Adipose tissue (tissue), 3 donors: ENCODE results near the gene PTK7. TPM values are rescaled to one million over a fixed set of nuclear protein-coding genes. Genes with fewer than 3 reads are reported as not detected.

Source experiments
- H3K27ac ChIP-seq: one replicate; pipeline ENCODE4 v1.5.1; 2013; ENCODE audit warnings: low read depth, low read length
- WGBS, 3 donors: extraction: QIAGEN DNeasy Blood & Tissue Kit; methylation state at CpG; one replicate each; pipeline ENCODE4 v1.1.7; 2013; 5-methylcytosine and 5-hydroxymethylcytosine counted together
- polyA plus RNA-seq, 3 donors: library from polyadenylated mRNA; stranded (reverse); fragments of 200-250 nt; gene quantifications; one replicate each; pipeline ENCODE4 v1.2.3, GENCODE V29; 2013
- donor health status: healthy with polysubstance abuse.
- donor health status: Bipolar disorder and iron deficiency.
- donor health status: healthy.

PTK7 gene
- polyA plus RNA-seq, 3 donors: 6.6 to 15.7 (median 11.2) TPM

DNA sequence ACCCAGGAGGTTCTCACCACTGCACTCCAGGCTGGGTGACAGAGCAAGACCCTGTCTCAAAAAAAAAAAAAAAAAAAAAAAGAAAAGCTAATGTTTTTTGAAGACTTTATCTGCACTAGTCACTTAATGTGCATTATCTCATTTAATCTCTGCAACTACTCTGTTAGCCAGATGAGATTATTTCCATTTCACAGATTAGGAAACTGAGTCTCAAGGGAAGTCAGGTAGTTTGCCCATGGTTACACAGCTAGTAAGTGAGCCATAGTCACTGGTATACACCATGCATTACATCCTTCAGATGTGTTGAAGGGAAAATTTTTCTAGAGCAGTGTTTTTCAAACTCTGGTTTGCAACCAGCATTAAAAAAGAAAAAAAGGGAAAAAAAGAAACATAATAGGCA lies 87.8 kb downstream of the PTK7 start:
- no peak overlapping the region for H3K27ac ChIP-seq

DNA sequence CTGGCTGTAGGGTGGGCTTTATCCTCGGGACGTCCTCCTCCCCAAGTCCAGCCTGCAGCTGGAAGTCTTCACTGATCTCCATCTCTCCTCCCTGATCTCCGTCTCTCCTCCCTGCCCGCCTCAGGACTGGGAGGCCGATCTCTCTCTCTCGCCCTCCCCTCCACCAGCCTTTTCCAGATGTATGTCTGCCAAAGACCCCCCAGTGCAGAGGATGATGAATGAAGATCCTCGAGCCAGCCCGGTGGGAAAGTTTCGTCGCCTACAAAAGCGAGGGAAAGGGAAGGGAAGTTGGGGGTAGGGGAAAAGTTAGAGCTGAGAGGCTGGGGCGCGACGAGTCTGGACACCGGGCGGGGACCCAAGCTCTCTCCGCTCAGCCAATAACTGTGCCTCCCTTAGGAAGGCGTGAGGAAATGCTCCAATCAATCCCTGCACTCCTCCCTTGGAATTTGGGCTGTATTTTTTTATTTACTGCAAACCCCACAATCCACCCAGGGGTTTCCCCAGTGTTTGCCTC lies 94.4 kb downstream of the PTK7 start:
- 0 to 1% (median 1%) methylated on average over 18 of the region's 18 CpGs for WGBS, 3 donors
- H3K27ac ChIP-seq: no peak overlapping the region

DNA sequence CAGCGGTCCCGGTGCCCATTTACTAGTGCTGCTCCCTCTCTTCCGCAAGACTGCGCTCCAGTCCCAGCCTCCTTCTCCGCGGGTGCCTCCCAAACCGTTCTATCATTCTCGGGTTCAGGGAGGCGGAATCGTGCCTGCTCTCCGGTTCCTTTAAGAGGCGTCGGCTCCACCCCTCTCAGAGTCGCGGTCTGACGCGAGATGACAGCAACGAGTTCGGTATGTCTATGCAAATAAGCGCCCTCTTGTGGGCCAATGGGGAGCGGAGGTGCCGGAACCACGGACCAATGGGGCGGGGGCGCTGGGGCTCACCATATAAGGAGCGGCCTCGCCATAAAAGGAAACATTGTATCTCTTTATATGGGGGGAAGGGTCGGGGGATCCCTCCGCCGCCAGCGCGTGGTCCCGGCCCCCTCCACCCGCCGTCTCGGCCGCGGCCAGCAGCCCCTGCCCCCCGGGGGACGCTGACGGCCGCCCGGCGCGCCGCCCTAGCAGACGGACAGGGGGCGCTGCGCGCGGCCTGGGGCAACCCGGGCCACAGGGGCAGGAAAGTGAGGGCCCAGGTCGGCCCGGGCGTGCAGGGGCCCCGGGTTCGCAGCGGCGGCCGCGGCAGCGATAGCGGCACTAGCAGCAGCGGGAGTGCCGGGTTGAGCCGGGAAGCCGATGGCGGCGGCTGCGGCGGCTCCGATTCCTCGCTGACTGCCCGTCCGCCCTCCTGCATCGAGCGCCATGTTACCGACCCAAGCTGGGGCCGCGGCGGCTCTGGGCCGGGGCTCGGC lies 95.0 kb downstream of the PTK7 start, which contains the start of gene SRF:
SRF (plus strand) TSS at position 339 of the 776 bp plus-strand sequence; CDS start at position 727, 388 bp downstream.
- H3K27ac ChIP-seq: peak within 1 kb of the TSS; percentile 80
- WGBS, 3 donors: 0% methylated on average over 65 to 83 of the region's 83 CpGs

DNA sequence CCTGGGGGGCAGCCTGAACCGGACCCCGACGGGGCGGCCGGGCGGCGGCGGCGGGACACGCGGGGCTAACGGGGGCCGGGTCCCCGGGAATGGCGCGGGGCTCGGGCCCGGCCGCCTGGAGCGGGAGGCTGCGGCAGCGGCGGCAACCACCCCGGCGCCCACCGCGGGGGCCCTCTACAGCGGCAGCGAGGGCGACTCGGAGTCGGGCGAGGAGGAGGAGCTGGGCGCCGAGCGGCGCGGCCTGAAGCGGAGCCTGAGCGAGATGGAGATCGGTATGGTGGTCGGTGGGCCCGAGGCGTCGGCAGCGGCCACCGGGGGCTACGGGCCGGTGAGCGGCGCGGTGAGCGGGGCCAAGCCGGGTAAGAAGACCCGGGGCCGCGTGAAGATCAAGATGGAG lies 95.6 kb downstream of the PTK7 start:
- WGBS, 3 donors: 0 to 1% (median 1%) methylated on average over 37 to 57 of the region's 57 CpGs
- peak overlapping the region; percentile 80 for H3K27ac ChIP-seq

DNA sequence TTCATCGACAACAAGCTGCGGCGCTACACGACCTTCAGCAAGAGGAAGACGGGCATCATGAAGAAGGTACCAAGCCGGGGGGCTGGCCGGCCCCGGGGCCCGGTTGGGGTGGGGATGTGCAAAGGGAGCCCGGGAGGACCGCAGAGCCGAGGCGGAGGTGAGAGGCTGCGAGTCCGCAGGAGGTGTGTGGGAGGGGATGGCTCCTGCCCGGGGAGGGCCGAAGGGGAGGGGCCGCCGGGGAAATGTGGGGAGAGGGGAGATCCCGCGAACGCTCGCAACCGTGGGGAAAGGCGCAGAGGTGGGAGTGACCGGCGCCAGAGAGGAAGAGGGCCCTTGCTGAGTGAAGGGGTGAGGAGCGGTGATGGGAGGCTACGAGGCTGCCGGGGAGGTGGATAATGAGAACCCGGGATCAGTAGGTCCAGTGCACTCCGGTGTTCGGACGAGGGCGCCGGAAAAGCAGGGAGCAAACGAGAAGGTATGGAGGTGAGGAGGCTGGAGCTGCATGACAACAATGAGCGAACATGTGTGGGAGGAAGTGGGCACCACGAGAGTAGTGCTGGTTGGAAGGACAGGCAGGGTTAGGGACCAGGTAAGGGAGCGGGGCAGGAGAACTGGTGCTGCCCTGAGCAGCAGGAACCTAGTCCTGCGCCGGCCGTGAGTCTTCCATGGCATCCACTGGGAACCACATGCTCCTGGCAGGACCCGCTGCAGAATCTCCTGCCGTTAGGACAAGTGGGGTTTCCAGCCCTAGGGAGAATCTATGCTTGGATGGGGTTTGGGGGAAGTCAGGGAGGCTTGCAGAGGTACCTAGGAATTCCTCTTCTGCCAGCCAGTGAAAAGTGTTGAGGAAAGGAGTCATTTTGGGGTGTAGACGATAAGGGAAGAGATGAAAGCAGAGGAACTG lies 96.2 kb downstream of the PTK7 start:
- 2 to 3% (median 2%) methylated on average over 46 of the region's 46 CpGs for WGBS, 3 donors
- no peak overlapping the region for H3K27ac ChIP-seq

DNA sequence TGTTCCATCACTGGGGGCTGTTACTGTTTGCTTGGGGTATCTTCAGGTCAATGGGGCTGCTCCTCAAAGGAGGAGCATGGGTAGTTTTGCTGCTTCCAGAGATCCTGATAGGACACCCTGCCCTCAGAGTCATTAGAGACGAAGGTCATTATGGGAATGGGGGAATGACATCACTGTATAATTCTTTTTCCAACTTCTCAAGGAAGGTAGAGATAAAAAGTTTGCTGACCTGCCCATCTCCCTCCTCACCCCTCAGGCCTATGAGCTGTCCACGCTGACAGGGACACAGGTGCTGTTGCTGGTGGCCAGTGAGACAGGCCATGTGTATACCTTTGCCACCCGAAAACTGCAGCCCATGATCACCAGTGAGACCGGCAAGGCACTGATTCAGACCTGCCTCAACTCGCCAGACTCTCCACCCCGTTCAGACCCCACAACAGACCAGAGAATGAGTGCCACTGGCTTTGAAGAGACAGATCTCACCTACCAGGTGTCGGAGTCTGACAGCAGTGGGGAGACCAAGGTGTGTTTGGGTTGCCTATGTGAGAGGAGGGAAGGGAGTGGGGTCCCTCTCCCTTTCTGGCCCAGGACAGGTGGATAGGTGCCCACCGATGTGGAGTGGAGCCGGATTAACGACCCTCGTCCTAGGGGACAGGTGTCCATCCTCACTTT lies 97.6 kb downstream of the PTK7 start:
- peak overlapping the region; percentile 89 for H3K27ac ChIP-seq
- WGBS, 3 donors: 50 to 63% (median 61%) methylated on average over 11 of the region's 11 CpGs

DNA sequence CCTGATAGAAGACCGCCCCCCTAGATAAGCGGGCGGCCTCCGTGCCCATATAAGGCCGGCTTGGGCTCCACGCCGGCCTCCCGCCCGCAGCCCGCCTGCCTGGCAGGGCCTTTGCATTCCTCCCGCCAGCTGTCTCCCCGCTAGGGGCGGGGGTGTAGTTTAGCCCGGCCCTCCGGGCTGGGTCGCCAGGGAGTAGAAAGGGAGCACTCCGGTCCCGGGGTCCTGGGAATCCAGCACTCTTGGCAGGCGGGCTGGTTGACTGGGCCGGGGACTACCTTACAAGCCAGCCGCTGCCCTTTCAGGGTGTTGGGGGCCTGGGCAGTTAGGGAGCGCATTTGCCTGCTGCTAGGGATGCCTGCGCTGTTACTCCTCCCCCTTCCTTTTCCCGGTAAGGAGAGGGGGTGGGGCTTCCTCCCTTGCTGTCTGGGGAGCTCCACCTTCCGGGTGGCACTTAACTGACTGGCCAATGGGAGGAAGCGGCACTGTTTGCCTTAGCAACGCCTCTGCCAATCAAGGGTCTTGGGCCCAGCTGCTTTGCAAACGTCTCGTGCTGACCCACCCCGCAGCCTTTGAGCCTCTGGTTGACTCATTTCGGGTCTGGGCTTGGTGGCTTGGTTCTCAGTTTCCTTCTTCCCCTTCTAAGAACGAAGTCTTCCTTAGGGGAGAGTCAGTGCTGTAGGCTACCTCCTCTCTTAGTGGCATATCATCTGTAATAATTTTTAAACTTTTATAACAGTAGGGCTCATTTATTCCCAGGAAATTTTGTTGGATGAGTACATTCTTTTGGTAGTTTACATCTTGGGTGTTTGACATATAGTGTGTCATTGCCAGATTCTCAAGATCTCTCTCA lies 98.4 kb downstream of the PTK7 start:
- H3K27ac ChIP-seq: peak overlapping the region; percentile 89
- WGBS, 3 donors: 1 to 2% (median 2%) methylated on average over 32 of the region's 32 CpGs

DNA sequence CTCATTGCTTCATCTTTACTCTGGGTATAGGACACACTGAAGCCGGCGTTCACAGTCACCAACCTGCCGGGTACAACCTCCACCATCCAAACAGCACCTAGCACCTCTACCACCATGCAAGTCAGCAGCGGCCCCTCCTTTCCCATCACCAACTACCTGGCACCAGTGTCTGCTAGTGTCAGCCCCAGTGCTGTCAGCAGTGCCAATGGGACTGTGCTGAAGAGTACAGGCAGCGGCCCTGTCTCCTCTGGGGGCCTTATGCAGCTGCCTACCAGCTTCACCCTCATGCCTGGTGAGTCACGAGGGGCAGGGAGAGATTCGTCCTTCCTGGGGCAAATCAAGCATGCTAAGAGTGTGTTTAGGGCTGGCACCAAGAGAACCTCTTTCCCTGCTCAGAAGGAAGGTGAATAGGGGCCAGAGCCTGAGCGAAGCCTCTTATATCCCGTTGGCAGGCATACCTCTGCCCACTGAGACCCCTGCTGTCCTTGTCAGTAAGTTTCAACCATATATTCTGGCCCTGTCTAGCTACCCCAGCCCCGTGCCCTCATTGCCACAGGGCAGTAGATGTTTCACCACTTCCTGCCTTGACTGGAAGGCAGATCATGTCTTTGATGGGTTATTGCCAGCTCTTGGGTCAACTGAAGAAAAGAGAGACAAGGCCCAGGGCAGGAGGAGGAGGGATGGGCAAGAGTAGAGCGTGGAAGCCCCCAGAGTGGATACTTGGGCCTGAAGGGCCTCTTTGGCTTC lies 99.7 kb downstream of the PTK7 start:
- 74 to 86% (median 81%) methylated on average over 11 of the region's 11 CpGs for WGBS, 3 donors
- no peak overlapping the region for H3K27ac ChIP-seq

DNA sequence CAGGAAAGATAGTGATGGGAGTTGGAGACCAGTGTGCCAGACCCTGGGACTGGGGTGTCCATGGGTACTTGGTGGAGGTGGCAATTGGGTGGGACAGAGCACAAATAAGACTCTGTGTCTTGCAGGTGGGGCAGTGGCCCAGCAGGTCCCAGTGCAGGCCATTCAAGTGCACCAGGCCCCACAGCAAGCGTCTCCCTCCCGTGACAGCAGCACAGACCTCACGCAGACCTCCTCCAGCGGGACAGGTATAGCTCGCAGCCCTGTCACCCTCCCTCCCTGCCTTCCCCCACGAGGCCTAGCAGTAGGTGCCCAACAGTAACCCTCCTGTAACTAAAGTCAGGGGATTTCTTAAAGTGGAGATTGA lies 100.3 kb downstream of the PTK7 start:
- no peak overlapping the region for H3K27ac ChIP-seq
- 94 to 98% (median 97%) methylated on average over 6 of the region's 6 CpGs for WGBS, 3 donors

DNA sequence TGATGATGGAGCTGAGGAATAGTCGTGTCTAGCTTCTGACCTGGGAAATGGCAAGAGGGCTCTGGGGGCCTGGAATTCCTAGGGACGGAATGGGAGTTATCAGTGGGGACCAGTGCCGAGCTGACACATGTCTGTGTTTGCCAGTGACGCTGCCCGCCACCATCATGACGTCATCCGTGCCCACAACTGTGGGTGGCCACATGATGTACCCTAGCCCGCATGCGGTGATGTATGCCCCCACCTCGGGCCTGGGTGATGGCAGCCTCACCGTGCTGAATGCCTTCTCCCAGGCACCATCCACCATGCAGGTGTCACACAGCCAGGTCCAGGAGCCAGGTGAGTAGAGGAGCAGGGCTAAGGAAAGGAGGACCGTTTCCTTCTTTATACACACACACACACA lies 102.0 kb downstream of the PTK7 start:
- no peak overlapping the region for H3K27ac ChIP-seq
- 86 to 91% (median 90%) methylated on average over 12 of the region's 12 CpGs for WGBS, 3 donors

DNA sequence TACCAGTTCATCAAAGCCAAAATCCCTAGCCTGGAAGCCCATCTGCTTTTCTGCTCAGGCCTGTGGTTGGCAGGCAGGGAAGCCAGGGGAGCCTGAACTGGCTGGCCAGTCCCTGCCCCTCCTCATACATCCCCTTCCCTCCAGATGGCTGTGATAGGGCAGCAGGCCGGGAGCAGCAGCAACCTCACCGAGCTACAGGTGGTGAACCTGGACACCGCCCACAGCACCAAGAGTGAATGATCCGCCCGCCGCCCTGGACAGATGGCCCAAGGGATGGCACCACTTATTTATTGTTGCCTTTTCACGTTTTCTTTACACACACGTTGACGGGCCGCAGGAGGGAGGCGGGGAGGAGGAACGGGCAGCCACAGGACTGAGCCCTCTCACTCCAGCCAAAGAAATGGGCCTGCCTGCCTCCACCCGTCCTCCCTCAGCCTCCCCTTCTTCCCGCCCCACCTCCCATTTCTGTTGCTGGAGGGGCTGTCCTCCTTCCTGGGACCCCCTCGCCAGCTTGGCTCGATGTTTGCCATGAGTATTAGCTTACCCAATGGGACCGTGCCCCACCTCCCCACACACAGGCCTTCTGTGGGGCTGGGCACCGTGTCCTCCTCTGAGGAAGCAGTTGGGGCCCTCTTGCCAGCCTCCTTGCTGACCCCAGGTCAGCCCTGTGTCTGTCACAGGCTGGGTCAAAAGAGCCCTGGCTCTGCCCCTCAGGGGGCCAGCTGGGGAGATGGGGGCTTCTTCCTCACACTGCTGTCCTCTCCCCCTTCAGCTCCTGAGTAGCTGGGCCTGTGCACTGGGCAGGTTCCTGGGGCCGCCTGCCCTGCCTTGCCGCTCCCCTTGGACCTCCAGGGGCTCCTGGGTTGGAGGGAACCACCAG lies 103.1 kb downstream of the PTK7 start:
- no peak overlapping the region for H3K27ac ChIP-seq
- WGBS, 3 donors: 90 to 91% (median 91%) methylated on average over 20 of the region's 20 CpGs

DNA sequence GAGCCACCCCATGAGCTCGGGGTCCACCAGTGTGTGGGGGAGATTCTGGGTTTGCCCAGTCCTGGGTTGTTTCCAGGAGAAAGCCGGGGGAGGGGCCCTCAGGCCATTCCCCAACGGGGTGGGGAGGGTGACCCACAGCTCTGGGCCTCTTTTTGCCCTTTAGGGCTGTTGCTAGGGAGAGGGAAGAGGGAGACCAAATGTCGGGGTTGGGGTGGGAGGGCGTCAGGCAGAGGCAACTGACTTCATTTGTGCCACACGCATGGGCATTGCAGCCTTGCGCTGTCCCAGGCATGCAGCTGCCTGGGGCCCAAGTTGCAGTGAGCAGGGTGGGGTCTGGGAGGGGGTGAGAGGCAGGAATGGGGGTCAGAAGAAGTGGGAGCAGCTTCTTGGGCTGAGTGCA lies 103.9 kb downstream of the PTK7 start:
- no peak overlapping the region for H3K27ac ChIP-seq
- 77 to 83% (median 79%) methylated on average over 7 of the region's 7 CpGs for WGBS, 3 donors

DNA sequence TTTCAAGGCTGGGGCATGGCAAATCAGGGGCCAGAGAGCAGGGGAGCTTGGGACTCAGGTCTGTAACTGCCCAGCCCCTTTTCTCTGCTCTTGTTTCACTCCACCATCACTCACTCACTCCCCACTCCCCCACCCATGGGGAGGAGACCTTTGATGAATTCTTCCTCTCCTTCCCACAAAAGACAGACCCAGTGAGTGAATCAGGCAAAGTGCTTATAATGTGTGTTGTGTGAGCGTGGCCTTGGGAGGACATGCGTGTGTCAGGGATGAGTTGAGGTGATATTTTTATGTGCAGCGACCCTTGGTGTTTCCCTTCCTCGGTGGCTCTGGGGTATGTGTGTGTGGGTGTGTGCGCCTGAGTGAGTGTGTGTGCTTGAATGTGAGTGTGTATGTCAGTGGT lies 104.9 kb downstream of the PTK7 start:
- 62 to 76% (median 73%) methylated on average over 5 of the region's 5 CpGs for WGBS, 3 donors
- no peak overlapping the region for H3K27ac ChIP-seq

DNA sequence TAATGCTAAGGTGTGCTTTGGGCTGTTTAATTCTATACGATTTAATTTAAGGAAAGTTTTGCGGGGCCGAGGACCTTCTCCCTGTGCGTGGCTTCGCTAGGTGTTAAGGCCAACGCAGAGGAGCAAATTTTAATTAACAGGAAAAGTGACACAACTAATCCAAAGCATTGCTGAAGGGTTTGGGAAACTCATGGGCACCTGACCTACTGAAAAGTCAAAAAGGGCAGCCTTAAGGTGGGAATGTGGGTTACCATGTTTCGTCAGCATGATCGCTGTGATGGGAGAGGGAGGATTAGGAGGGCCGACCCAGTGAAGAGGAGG lies 105.5 kb downstream of the PTK7 start:
- WGBS, 3 donors: 27 to 45% (median 44%) methylated on average over 9 of the region's 9 CpGs
- H3K27ac ChIP-seq: no peak overlapping the region

DNA sequence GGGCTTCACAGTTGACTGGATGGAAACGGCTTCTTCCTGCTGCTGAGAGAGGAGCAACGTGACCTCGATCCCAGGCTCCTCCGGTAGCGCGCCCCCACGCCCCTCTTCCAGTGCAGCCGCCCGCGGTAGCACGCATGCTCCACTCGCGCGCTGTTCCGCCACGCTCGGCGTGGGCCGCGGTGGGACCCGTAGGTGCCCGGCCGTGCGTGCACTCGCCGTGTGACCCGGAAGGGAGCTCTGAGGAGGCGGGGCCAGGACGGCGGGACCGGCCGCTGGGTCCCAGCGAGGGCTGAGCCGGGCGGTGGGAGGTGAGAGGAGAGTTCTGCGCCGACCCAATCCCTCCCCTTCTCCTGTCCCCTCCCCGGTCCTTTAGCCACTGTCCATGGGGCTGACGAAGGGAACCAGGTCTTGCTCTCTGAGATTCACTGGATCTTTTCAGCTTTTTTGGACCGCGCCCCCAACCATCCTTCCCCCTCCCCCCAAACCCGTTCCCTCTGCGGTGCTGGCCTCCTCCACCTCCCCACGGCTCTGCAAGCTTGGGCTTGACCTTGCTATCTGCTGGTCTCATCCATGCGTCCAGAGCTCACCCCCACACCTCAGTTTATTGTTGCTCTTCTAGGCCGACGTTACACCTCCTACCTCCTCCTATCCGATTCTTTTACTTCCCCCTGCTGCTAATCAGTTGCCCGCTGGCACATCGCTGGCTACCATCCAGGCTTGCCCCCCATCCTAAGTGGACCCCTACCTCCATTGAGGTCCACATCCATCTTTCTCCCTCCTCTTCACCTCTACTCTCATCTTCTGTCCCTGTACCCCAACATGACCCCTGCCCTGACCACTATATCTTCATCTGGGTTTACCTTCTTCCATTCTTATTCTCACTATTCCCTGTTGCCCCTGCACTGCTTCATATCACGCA lies 106.1 kb downstream of the PTK7 start, which contains the start of gene CUL9:
CUL9 (plus strand) TSS at position 255 of the 919 bp plus-strand sequence. CDS start 2,115 bp downstream, outside the sequence.
- WGBS, 3 donors: 1 to 2% (median 2%) methylated on average over 40 to 51 of the region's 51 CpGs
- H3K27ac ChIP-seq: no peak within 1 kb of the TSS
